PC-3 (cell line): ENCODE results near the gene PDIA3. TPM values are rescaled to one million over a fixed set of nuclear protein-coding genes. Genes with fewer than 3 reads are reported as not detected.

Experiments
- ATAC-seq: fragments of 200-7000 bp; cut with Tn5 transposase; 2 replicates; pipeline ENCODE4 v1.9.1; 2020; ENCODE audit warnings: mild to moderate bottlenecking, moderate library complexity
- BruUV-seq: library from RNA; stranded (reverse); fragments of 400-500 nt; replicated peaks from 2 replicates; lab custom pipeline; 2021; lab: Mats Ljungman, UMichigan
- CTCF ChIA-PET: fragments of 300-600 bp; sonication (Branson Sonifier 250); formaldehyde crosslinking; loops from one replicate; lab custom pipeline; 2022; ENCODE audit warnings: antibody characterized with exemption; lab: Charles Lee
- POLR2A ChIA-PET: fragments of 300-600 bp; sonication (Branson Sonifier 250); formaldehyde crosslinking; loops from one replicate; lab custom pipeline; 2022; ENCODE audit warnings: antibody characterized with exemption; ENCODE audit not compliant: unreplicated experiment; lab: Charles Lee
- DNase-seq: peaks from one replicate; pipeline ENCODE4 v3.0.0-alpha.2; 2015
- H2AFZ ChIP-seq: fragments of 300-600 bp; sonication (generic); 2 replicates; pipeline ENCODE4 v1.6.0; 2016; ENCODE audit warnings: antibody characterized with exemption, low read length
- H3F3A ChIP-seq: fragments of 300-600 bp; sonication (generic); one replicate; pipeline ENCODE4 v1.6.0; 2017; ENCODE audit warnings: antibody characterized with exemption, low read length, control low read depth, mild to moderate bottlenecking; ENCODE audit not compliant: unreplicated experiment
- H3K27ac ChIP-seq: fragments of 300-600 bp; sonication (generic); 2 replicates; pipeline ENCODE4 v1.5.1; 2016; ENCODE audit warnings: mild to moderate bottlenecking, low read length
- H3K27me3 ChIP-seq: fragments of 300-600 bp; sonication (generic); 2 replicates; pipeline ENCODE4 v1.6.1; 2016; ENCODE audit warnings: low read length, mixed read lengths
- H3K36me3 ChIP-seq: fragments of 300-600 bp; sonication (generic); 2 replicates; pipeline ENCODE4 v1.6.1; 2016; ENCODE audit warnings: low read depth, mixed run types, low read length, mixed read lengths
- H3K4me1 ChIP-seq: fragments of 300-600 bp; sonication (generic); 2 replicates; pipeline ENCODE4 v1.5.1; 2016; ENCODE audit warnings: low read length; ENCODE audit not compliant: insufficient read depth
- H3K4me2 ChIP-seq: fragments of 300-600 bp; sonication (generic); 2 replicates; pipeline ENCODE4 v1.6.0; 2016; ENCODE audit warnings: low read length
- H3K4me3 ChIP-seq: fragments of 300-600 bp; sonication (generic); 2 replicates; pipeline ENCODE4 v1.5.1; 2016; ENCODE audit warnings: mild to moderate bottlenecking, low read length, mixed read lengths
- H3K79me2 ChIP-seq: fragments of 300-600 bp; sonication (generic); 2 replicates; pipeline ENCODE4 v1.6.1; 2017; ENCODE audit warnings: low read length, mixed read lengths
- H3K9ac ChIP-seq: fragments of 300-600 bp; sonication (generic); 2 replicates; pipeline ENCODE4 v1.6.0; 2016; ENCODE audit warnings: mild to moderate bottlenecking, low read length
- H3K9me2 ChIP-seq: fragments of 300-600 bp; sonication (generic); replicated peaks from 2 replicates; pipeline ENCODE4 v1.6.1; 2016; ENCODE audit warnings: mixed run types, low read length, mixed read lengths
- H3K9me3 ChIP-seq: fragments of 300-600 bp; sonication (generic); 2 replicates; pipeline ENCODE4 v1.6.1; 2016; ENCODE audit warnings: low read length, mixed read lengths
- H4K20me1 ChIP-seq: fragments of 300-600 bp; sonication (generic); 2 replicates; pipeline ENCODE4 v1.6.1; 2016; ENCODE audit warnings: low read length, mixed read lengths
- CTCF ChIP-seq: fragments of 300-600 bp; sonication (generic); conservative IDR thresholded peaks from 2 replicates; pipeline ENCODE4 v1.5.1; 2017; ENCODE audit warnings: antibody characterized with exemption, low read depth, mild to moderate bottlenecking, low read length
- EZH2 ChIP-seq: fragments of 300-600 bp; sonication (generic); IDR thresholded peaks from one replicate; pipeline ENCODE4 v1.6.1; 2017; ENCODE audit warnings: antibody characterized with exemption, mild to moderate bottlenecking, low read length; ENCODE audit not compliant: unreplicated experiment
- EZH2phosphoT487 ChIP-seq: fragments of 300-600 bp; sonication (generic); IDR thresholded peaks from 2 replicates; pipeline ENCODE4 v1.6.1; 2018; ENCODE audit warnings: mild to moderate bottlenecking, antibody characterized with exemption, low read length, borderline replicate concordance
- intact Hi-C: fragments of 100-400 bp; cut with micrococcal nuclease; formaldehyde crosslinking; loops from 2 replicates; pipeline ENCODE4 v1.9.0; 2023
- total RNA-seq: library from RNA; depleted of rRNA; stranded (reverse); fragments of >200 nt; gene quantifications from 2 replicates; pipeline ENCODE4 v1.2.3, GENCODE V29; 2014

Gene PDIA3
- total RNA-seq, 1 experiment from 2014 or later, result 187 TPM

GRCh38 chr15:43763819-43764446 is 17.7 kb downstream of the PDIA3 start:
- intact Hi-C loops, result no loop called here
- no peak overlapping the region for H3K27ac ChIP-seq
- H3K27me3 ChIP-seq, result no peaks in the 10 kb centered on the region
- ATAC-seq (no peak), DNase-seq (no peak)
- no peak for TF ChIP-seq EZH2phosphoT487
- TF ChIP-seq CTCF, result no peak
- TF ChIP-seq EZH2, result no peak
- H3K9me2 ChIP-seq, result no peaks in the 10 kb centered on the region
- H3F3A ChIP-seq, result no peaks in the 10 kb centered on the region
- H3K9me3 ChIP-seq, result no peaks in the 10 kb centered on the region
- no peak overlapping the region for H3K9ac ChIP-seq
- no peaks in the 10 kb centered on the region for H3K4me1 ChIP-seq
- H3K36me3 ChIP-seq, result peaks cover 70% of the 10 kb centered on the region
- H3K79me2 ChIP-seq, result peaks cover 3% of the 10 kb centered on the region; the same call in 1 of the 2 replicates
- no TSS peak for BruUV-seq
- POLR2A ChIA-PET, result interaction anchor here (0.5 kb wide), 1 partner anchor 1269 kb away, joined by 3 read pairs; the partner anchor contains the start of gene SNAP23
- CTCF ChIA-PET, result no interaction called here
- no peak overlapping the region for H2AFZ ChIP-seq
- H3K4me3 ChIP-seq, result no peak overlapping the region
- H3K4me2 ChIP-seq, result no peak overlapping the region
- H4K20me1 ChIP-seq, result 0 out of 2 replicates have a peak, but pooled peaks cover 10% of the 10 kb centered on the region

GRCh38 chr15:43769584-43770228 is 23.5 kb downstream of the PDIA3 start:
- no peak overlapping the region for H3K27ac ChIP-seq
- ChIA-PET POLR2A (no interaction called here), CTCF (interaction anchor here (0.6 kb wide), 1 partner anchor 27 kb away, joined by 4 read pairs; no protein-coding TSS in a partner anchor)

More at GRCh38 chr15:43769584-43770228, 23.5 kb downstream of the PDIA3 start:
- DNase-seq (peak; percentile 75), ATAC-seq (peak; percentile 66)
- TF ChIP-seq EZH2 (no peak), CTCF (peak; percentile 85)
- H3K4me1 ChIP-seq, result no peaks in the 10 kb centered on the region; the same call in 1 of the 2 replicates
- H3K79me2 ChIP-seq, result no peaks in the 10 kb centered on the region
- no peak overlapping the region for H3K9ac ChIP-seq
- no peaks in the 10 kb centered on the region for H3K9me2 ChIP-seq
- H3K36me3 ChIP-seq, result peaks cover 77% of the 10 kb centered on the region
- intact Hi-C loops, result no loop called here
- no peaks in the 10 kb centered on the region for H3K9me3 ChIP-seq
- no peaks in the 10 kb centered on the region for H4K20me1 ChIP-seq
- no peaks in the 10 kb centered on the region for H3F3A ChIP-seq
- no peaks in the 10 kb centered on the region for H3K27me3 ChIP-seq
- no peak overlapping the region for H2AFZ ChIP-seq
- no peak overlapping the region for H3K4me2 ChIP-seq
- no TSS peak for BruUV-seq
- no peak overlapping the region for H3K4me3 ChIP-seq
